Skin epidermis (tissue), 12 donors: ENCODE measurements around the gene C22orf39.

Source experiments
- H3K27ac ChIP-seq, 21 experiments: fragments of 200-600 bp; sonication (generic) in 11 of 21; one replicate each; pipeline ENCODE4 v1.5.0; 2020; ENCODE audit warnings: mild to moderate bottlenecking in 3 of 21, inconsistent platforms in 2 of 21, moderate library complexity in 2 of 21
- H3K4me3 ChIP-seq, 7 experiments: fragments of 200-600 bp; sonication (generic) in 2 of 7; one replicate each; pipeline ENCODE4 v1.5.0; 2020; ENCODE audit warnings: inconsistent platforms in 2 of 7, mild to moderate bottlenecking in 2 of 7, moderate library complexity in 1 of 7

The C22orf39 gene

GRCh38 chr22:19406846-19407245, 40.7 kb downstream of the C22orf39 start:
- H3K27ac ChIP-seq: no peak overlapping the region
- H3K4me3 ChIP-seq: no peak overlapping the region

GRCh38 chr22:19406281-19406811, 41.2 kb downstream of the C22orf39 start:
- Histone ChIP-seq H3K27ac (no peak overlapping the region), H3K4me3 (no peak overlapping the region)

GRCh38 chr22:19405652-19406051, 41.9 kb downstream of the C22orf39 start:
- Histone ChIP-seq H3K27ac (no peak overlapping the region), H3K4me3 (no peak overlapping the region)

- Histone ChIP-seq H3K27ac (no peak overlapping the region), H3K4me3 (no peak overlapping the region)
Observed at GRCh38 chr22:19405133-19405532, 42.4 kb downstream of the C22orf39 start.

- Histone ChIP-seq H3K27ac (no peak overlapping the region), H3K4me3 (no peak overlapping the region)
Observed at GRCh38 chr22:19404676-19405075, 42.8 kb downstream of the C22orf39 start.

- Histone ChIP-seq H3K27ac (no peak overlapping the region), H3K4me3 (no peak overlapping the region)
Observed at GRCh38 chr22:19402642-19403191, 44.8 kb downstream of the C22orf39 start.

GRCh38 chr22:19401483-19401882, 46.0 kb downstream of the C22orf39 start:
- H3K4me3 ChIP-seq: no peak overlapping the region
- H3K27ac ChIP-seq: no peak overlapping the region

GRCh38 chr22:19400881-19401280, 46.6 kb downstream of the C22orf39 start:
- no peak overlapping the region for H3K27ac ChIP-seq
- no peak overlapping the region for H3K4me3 ChIP-seq

GRCh38 chr22:19398652-19399051, 48.9 kb downstream of the C22orf39 start:
- Histone ChIP-seq H3K27ac (no peak overlapping the region), H3K4me3 (no peak overlapping the region)

- no peak overlapping the region for H3K4me3 ChIP-seq
- H3K27ac ChIP-seq: no peak overlapping the region
Observed at GRCh38 chr22:19398206-19398605, 49.3 kb downstream of the C22orf39 start.

GRCh38 chr22:19397734-19398104, 49.8 kb downstream of the C22orf39 start:
- H3K27ac ChIP-seq: no peak overlapping the region
- no peak overlapping the region for H3K4me3 ChIP-seq

- H3K27ac ChIP-seq: no peak overlapping the region
- no peak overlapping the region for H3K4me3 ChIP-seq
Observed at GRCh38 chr22:19396934-19397733, 50.4 kb downstream of the C22orf39 start.

- H3K4me3 ChIP-seq: no peak overlapping the region
- no peak overlapping the region for H3K27ac ChIP-seq
Observed at GRCh38 chr22:19396561-19396933, 51.0 kb downstream of the C22orf39 start.

- Histone ChIP-seq H3K4me3 (no peak overlapping the region), H3K27ac (no peak overlapping the region)
Observed at GRCh38 chr22:19395276-19395675, 52.2 kb downstream of the C22orf39 start.

- H3K27ac ChIP-seq: no peak overlapping the region
Observed at GRCh38 chr22:19394274-19395050, 53.0 kb downstream of the C22orf39 start.

GRCh38 chr22:19393704-19394103, 53.8 kb downstream of the C22orf39 start:
- no peak overlapping the region for H3K4me3 ChIP-seq
- no peak overlapping the region for H3K27ac ChIP-seq

More at GRCh38 chr22:19394274-19395050, 53.0 kb downstream of the C22orf39 start:
- H3K4me3 ChIP-seq: no peak overlapping the region
